ENCODE results near the gene GLP2R.

GLP2R gene

GRCh38 chr17:9814337-9814945 is 11.3 kb upstream of the GLP2R start:
- DNase-seq (ENCODE audit: low read depth in 2 of 2) = no peak

- no peak for DNase-seq (ENCODE audit: low read depth in 2 of 2)
Observed at GRCh38 chr17:9816472-9816871, 9.3 kb upstream of the GLP2R start.

- no peak for DNase-seq (ENCODE audit: low read depth in 2 of 2)
Observed at GRCh38 chr17:9817086-9817485, 8.6 kb upstream of the GLP2R start.

- DNase-seq (ENCODE audit: low read depth in 2 of 2) = no peak
Observed at GRCh38 chr17:9818760-9819159, 7.0 kb upstream of the GLP2R start.

GRCh38 chr17:9820448-9820847 is 5.3 kb upstream of the GLP2R start:
- DNase-seq (ENCODE audit: low read depth in 2 of 2) = no peak

- no peak for DNase-seq (ENCODE audit: low read depth in 2 of 2)
Observed at GRCh38 chr17:9821921-9822320, 3.8 kb upstream of the GLP2R start, which contains the start of gene GSG1L2. TSS of gene GSG1L2 (minus strand) at chr17:9822079. CDS start at chr17:9822071, 8 bp downstream.

GRCh38 chr17:9824094-9824493 is 1.6 kb upstream of the GLP2R start:
- DNase-seq (ENCODE audit: low read depth in 2 of 2) = no peak

- no peak for DNase-seq (ENCODE audit: low read depth in 2 of 2)
Observed at GRCh38 chr17:9824797-9825338, 856 bp upstream of the GLP2R start.

- no peak for DNase-seq (ENCODE audit: low read depth in 2 of 2)
Observed at GRCh38 chr17:9828296-9829295, 2.9 kb downstream of the GLP2R start.

- no peak for DNase-seq (ENCODE audit: low read depth in 2 of 2)
Observed at GRCh38 chr17:9829343-9829742, 3.6 kb downstream of the GLP2R start.

- DNase-seq (ENCODE audit: low read depth in 2 of 2) = no peak
Observed at GRCh38 chr17:9830711-9831110, 5.0 kb downstream of the GLP2R start.

GRCh38 chr17:9833922-9834321 is 8.2 kb downstream of the GLP2R start:
- DNase-seq (ENCODE audit: low read depth in 2 of 2) = no peak

- no peak for DNase-seq (ENCODE audit: low read depth in 2 of 2)
Observed at GRCh38 chr17:9837551-9838471, 12.1 kb downstream of the GLP2R start.

- DNase-seq (ENCODE audit: low read depth in 2 of 2) = no peak
Observed at GRCh38 chr17:9839433-9839832, 13.7 kb downstream of the GLP2R start.

- no peak for DNase-seq (ENCODE audit: low read depth in 2 of 2)
Observed at GRCh38 chr17:9842057-9842758, 16.5 kb downstream of the GLP2R start.

GRCh38 chr17:9843152-9844010 is 17.7 kb downstream of the GLP2R start:
- DNase-seq (ENCODE audit: low read depth in 2 of 2) = no peak

- no peak for DNase-seq (ENCODE audit: low read depth in 2 of 2)
Observed at GRCh38 chr17:9844153-9844552, 18.4 kb downstream of the GLP2R start.

GRCh38 chr17:9845306-9845705 is 19.6 kb downstream of the GLP2R start:
- DNase-seq (ENCODE audit: low read depth in 2 of 2) = no peak

- no peak for DNase-seq (ENCODE audit: low read depth in 2 of 2)
Observed at GRCh38 chr17:9850151-9850550, 24.4 kb downstream of the GLP2R start.

GRCh38 chr17:9854255-9854654 is 28.5 kb downstream of the GLP2R start:
- no peak for DNase-seq (ENCODE audit: low read depth in 2 of 2)
